GM18867 (cell line): ENCODE data around the gene TPGS1.

Experiments
- ATAC-seq: cut with Tn5 transposase; IDR thresholded peaks from one replicate; pipeline ENCODE4 v1.9.1; 2021; ENCODE audit warnings: mild to moderate bottlenecking, moderate library complexity; ENCODE audit not compliant: unreplicated experiment

Gene TPGS1

GRCh38 chr19:538641-539428 is 31.5 kb downstream of the TPGS1 start:
- no peak for ATAC-seq

DNA sequence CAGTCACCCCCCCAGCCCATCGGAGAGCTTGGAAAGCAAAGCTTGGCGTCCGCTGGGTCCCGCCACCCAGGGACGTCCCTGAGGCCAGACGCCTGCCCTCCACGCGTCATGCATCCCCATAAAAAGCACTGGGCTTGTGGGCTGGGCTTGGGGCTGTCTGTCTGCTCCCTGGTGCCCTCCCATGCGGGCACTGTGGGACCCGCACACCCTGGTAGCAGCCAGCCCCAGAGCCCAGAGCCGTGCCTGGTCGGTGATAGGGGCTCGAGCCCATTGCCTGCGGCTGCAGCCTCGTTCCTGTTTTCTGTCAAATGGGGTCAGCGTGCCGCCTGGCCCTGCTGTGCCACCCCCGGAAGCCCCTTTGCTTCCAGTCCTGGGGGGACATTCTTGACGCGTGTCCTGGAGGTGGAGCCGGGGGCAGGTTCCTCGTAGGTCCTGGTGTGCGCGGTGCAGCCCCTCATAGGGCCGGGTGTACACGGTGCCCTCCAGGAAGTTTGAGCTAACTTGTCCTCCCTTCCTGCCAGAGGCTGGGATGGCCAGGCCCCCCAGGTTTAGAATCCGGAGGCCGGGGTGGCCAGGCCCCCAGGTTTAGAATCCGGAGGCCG is 32.2 kb downstream of the TPGS1 start:
- no peak for ATAC-seq

DNA sequence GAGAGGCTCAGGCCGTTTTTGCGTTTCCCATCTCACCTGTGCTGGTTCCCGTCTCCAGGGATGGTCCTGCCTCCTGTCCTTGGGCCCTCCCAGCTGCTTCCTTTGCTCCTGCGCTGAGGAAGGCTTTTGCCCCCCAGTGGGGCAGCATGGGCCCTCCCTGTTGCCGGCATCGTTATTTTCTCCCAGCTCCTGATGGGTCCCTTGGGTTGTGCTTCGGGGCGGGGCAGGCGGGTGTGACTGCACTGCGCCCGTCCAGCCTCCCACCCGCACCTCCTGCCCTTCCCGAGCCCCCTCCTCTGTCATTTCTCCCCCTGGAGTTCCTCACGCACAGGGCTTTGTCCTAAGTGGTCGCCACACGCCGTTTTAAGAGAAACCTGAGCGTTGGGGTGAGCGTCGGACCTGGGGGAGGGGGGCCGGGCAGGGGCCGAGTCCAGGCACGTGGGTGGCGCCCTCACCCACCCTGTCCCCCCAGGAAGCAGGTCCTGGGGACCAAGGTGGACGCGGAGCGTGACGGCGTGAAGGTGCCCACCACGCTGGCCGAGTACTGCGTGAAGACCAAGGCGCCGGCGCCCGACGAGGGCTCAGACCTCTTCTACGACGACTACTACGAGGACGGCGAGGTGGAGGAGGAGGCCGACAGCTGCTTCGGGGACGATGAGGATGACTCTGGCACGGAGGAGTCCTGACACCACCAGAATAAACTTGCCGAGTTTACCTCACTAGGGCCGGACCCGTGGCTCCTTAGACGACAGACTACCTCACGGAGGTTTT is 33.8 kb downstream of the TPGS1 start:
- ATAC-seq = no peak

DNA sequence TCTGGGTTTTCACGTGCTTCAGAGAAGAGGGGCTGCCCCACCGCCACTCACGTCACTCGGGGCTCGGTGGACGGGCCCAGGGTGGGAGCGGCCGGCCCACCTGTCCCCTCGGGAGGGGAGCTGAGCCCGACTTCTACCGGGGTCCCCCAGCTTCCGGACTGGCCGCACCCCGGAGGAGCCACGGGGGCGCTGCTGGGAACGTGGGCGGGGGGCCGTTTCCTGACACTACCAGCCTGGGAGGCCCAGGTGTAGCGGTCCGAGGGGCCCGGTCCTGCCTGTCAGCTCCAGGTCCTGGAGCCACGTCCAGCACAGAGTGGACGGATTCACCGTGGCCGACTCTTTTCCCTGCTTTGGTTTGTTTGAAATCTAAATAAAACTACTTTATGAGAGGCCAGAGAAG is 34.4 kb downstream of the TPGS1 start:
- no peak for ATAC-seq

DNA sequence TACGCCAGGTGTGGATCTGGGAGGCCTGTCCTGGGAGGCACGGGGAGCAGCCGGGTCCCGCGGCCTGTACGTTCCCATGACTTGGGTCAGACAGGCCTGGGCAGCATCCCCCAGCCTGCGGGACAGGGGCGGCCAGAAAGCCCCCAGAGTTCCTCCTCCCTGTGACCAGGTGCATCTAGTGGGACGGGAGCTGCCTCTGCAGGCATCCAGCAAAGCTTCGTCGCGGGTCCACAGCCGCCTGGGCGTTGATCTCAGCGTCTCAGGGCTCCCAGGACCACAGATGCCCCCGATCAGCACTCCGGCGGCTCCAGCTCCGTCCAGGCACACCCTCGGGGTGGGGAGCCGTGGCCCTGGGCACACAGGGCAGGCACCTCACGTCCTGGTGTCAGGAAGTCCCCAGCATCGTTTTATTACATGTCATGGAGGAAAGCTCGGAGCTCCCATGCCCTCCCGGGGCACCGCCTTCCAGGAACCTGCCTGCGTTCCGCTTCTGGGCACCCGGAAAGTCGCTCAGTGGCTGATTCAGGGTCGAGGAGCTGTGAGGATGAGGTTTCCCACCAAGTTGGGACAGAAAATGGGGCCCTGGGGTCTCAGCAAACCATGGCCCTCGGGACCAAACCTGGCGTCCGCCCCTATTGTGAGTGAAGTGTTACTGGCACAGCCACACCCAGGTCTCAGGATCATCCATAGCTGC is 35.0 kb downstream of the TPGS1 start:
- no peak for ATAC-seq

DNA sequence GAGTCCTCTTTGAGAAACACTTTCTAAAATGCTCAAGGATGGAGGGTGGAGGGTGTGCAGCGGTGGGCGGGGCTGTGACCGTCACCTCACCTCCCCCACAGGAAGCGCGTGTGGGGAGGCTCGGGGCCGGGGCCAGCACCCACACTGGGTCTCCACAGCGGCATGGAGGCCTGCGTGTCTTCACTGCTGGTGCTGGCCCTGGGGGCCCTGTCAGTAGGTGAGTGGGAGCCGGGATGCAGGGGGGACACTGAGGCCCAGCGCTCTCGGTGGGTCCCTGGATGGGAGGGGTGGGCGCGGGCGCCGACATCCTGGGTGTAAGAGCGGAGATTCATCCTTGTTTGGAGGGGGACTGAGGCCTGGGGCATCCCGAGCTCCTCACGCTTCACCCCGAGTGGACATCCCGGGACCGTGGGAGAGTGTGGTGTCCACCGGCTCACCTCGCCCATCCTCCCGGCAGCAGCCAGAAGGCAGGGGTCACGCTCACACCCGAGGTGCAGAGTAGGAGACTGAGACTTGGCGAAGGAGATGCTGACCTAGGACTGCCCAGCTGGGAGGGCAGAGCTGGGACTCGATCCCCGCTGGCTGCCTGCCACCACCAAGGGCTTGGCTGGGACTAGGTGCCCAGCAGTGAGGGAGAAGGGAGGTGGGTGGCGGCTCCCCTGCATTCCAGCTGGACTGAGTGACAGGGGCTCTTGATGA is 36.8 kb downstream of the TPGS1 start, which contains the start of gene GZMM:
Gene GZMM (plus strand): TSS at position 144 of the 699 bp plus-strand sequence. CDS start 19 bp downstream, at position 163.
- ATAC-seq = no peak

DNA sequence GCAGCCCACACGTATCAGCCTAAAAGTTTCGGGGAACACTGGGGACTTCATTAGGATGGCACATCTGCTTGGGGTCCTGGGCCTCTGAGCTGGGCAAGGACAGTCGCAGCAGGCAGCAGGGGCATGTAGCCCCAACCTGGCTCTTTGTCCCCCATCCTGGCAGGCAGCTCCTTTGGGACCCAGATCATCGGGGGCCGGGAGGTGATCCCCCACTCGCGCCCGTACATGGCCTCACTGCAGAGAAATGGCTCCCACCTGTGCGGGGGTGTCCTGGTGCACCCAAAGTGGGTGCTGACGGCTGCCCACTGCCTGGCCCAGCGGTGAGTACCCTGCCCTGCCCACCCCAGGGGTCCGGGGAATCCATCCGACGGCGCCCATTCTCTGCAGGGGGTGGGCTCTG is 39.8 kb downstream of the TPGS1 start:
- ATAC-seq = no peak

GRCh38 chr19:547836-548720 is 40.8 kb downstream of the TPGS1 start:
- ATAC-seq = no peak

- no peak for ATAC-seq
Observed at GRCh38 chr19:548886-549830, 41.9 kb downstream of the TPGS1 start.

GRCh38 chr19:554817-555216 is 47.5 kb downstream of the TPGS1 start:
- ATAC-seq = no peak

DNA sequence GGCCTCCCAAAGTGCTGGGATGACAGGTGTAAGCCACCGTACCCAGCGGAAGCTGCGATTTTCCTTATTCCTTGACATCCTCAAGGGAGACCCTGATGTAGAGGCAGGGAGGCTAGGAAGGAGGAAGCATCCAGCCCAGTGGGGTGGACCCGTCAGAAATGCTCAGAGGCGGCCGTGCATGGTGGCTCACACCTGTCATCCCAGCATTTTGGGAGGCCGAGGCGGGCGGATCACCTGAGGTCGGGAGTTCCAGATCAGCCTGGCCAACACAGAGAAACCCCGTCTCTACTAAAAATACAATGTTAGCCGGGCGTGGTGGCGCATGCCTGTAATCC is 48.1 kb downstream of the TPGS1 start:
- ATAC-seq = no peak

DNA sequence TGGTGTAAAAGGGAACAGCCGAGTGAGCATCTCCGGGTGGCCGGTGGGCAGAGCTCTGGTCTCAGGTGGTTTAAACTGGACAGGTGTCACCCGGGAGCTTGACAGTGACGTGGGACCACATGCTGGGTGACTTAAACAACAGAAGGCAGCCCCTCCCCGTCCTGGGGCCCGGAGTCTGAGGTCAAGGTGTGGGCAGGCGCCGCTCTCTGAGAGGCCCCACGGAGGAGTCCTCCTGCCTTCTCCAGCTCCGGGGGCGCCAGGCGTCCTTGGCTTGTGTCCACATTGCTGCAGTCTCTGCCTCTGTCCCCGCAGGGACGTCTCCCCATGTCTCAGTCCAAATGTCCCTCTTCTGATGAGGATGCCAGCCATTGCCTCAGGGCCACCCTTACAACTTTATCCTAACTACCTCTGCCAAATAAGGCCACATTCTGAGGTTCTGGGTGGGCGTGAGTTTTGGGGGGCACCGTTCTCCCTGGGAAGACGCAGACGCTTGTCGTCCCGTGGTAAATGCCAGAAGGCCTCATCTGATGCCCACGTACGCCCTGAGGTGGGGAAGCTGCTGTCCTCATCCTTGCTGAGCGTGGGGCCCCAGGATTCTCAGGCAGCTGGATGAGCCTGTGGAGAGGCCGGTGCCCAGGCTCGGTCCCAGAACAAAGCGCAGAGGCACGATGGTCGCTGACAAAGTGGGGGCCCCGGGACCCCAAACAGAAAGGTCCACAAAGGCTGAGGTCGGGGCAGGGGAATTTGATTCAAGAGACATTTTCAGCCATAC is 49.5 kb downstream of the TPGS1 start:
- no peak for ATAC-seq

DNA sequence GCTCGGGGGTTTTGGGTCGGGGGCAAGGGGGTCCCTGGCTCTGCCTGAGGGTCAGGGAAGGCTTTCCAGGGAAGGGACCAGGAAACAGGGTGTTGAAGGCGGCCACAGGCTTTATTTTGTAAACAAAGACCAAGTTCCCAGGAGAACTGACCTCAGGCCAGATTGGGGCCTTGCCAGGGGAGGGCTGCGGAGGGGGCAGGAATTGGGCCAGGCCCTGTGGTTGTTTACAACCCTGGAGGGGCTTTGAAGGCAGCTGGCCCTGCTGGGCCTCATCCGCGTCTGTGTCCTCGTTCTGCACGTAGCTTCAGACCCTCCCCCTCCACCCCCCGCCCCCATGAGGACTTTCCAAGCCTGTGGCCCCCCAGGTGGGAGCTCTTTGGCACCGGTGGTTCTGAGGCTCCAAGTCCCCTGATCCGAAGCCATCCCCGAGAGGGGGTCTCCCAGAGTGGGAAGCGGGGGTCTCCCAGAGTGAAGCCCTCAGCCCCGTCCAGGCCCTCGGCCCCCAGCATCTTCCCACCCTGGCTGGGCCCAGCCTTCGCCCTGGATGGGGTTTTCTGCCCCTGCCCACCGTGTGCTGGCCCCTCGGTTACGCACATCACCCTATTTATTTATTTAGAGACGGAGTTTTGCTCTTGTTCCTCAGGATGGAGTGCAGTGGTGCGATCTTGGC is 51.6 kb downstream of the TPGS1 start:
- ATAC-seq = no peak

- ATAC-seq = no peak
Observed at GRCh38 chr19:560121-560520, 52.8 kb downstream of the TPGS1 start.

GRCh38 chr19:566403-566802 is 59.1 kb downstream of the TPGS1 start:
- no peak for ATAC-seq

DNA sequence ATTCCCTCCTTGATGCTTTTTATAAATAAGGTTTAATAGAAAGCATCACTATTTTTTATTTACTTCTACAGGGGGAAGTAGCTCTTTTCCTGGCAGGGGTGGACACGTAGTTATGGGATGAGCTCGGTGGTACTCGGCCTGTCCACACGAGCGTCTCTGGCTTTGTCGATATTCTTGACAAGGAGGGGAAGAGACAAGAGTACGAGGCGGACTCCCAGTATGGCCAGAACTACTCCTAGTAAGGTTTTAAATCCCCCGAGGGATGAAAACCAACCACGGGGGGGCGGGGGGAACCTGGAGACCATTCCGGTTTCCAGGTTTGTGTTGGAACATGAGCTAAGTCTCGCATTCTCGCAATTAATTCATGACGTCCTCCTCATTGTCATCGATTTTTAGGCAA is 59.5 kb downstream of the TPGS1 start:
- no peak for ATAC-seq

DNA sequence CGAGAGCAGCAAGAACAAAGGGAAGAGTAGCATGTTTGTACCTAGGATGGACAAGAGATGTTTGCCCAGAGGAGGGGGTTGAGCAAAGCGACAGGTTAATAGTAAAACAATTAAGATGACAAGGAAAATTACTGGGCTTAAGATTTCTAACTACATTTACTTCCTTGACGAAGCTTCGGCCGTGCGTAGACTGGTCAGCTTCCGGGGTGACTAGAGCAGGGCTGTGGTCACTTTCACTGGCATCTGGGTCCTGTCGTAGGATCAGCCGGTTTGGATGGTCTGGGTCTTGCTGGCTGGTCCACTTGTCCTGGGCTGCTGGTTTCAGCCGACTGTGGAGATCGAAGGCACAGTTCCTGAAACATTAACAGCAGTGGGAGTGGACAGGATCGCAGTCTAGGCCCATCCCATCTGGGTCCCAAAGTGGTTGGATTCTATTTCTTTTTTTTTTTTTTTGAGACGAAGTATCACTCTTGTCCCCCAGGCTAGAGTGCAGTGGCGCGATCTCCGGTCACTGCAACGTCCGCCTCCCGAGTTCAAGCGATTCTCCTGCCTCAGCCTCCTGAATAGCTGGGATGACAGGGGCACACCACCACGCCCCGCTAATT is 60.1 kb downstream of the TPGS1 start:
- ATAC-seq = no peak
